Rectal smooth muscle tissue (tissue), 1 donor: ENCODE measurements around the gene PPARG.
"Not testable (repeated sequence)": the region's sequence is repeated elsewhere in the genome, so short reads cannot be mapped to it uniquely, and the experiment has no call there.

Source experiments
- H3K27ac ChIP-seq: one replicate; pipeline ENCODE4 v1.7.0; 2013; ENCODE audit warnings: low read depth, low read length, inconsistent platforms
- H3K27me3 ChIP-seq: one replicate; pipeline ENCODE4 v1.7.0; 2013; ENCODE audit warnings: low read length; ENCODE audit not compliant: control insufficient read depth, insufficient read depth
- H3K36me3 ChIP-seq: one replicate; pipeline ENCODE4 v1.7.0; 2013; ENCODE audit warnings: low read length; ENCODE audit not compliant: control insufficient read depth, insufficient read depth
- H3K4me1 ChIP-seq: one replicate; pipeline ENCODE4 v1.7.0; 2013; ENCODE audit warnings: low read length; ENCODE audit not compliant: control insufficient read depth, insufficient read depth
- H3K4me3 ChIP-seq: one replicate; pipeline ENCODE4 v1.7.0; 2013; ENCODE audit warnings: low read length
- H3K9ac ChIP-seq: one replicate; pipeline ENCODE4 v1.7.0; 2013; ENCODE audit warnings: low read length

PPARG gene

GRCh38 chr3:12266038-12266437 is 22.8 kb upstream of the PPARG start:
- H3K4me3 ChIP-seq: no peak overlapping the region
- H3K36me3 ChIP-seq: no peaks in the 10 kb centered on the region
- no peaks in the 10 kb centered on the region for H3K27me3 ChIP-seq
- H3K4me1 ChIP-seq: no peaks in the 10 kb centered on the region
- no peak overlapping the region for H3K27ac ChIP-seq
- H3K9ac ChIP-seq: no peak overlapping the region

GRCh38 chr3:12267376-12268030 is 21.4 kb upstream of the PPARG start:
- H3K4me3 ChIP-seq: no peak overlapping the region
- no peaks in the 10 kb centered on the region for H3K36me3 ChIP-seq
- no peak overlapping the region for H3K9ac ChIP-seq
- H3K27me3 ChIP-seq: no peaks in the 10 kb centered on the region
- no peaks in the 10 kb centered on the region for H3K4me1 ChIP-seq
- no peak overlapping the region for H3K27ac ChIP-seq

DNA sequence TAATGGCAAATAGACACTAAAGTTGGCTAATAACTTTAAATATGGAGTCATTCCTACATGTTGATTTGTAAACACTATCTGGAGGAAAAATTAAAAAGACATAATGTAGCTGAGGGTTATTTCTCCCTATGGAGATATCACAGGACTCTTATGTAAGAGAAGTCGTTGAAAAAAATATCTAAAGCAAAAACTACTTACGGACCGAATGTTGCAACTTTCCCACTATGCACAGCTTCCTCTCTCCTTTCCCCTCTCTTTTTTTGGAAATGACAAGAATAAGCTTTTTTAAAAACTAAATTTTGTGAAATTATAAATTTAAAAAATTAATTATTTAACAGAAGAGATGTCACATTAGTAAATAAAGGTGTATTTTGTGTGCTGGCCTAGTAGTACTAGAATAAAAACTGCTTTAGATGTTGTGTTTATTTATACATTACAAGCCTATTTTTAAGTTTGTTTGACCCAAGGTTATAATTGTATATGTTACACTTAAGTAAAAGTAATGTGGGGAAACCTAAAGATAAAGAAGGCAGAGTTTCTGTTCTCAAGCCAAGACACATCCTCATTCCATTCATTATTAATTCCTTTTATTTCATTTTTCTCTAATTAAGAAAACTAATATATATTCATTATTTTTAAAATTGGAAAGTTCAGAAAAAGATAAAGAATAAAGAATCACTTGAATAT is 20.7 kb upstream of the PPARG start:
- H3K4me1 ChIP-seq: no peaks in the 10 kb centered on the region
- no peak overlapping the region for H3K4me3 ChIP-seq
- no peaks in the 10 kb centered on the region for H3K27me3 ChIP-seq
- H3K36me3 ChIP-seq: no peaks in the 10 kb centered on the region
- no peak overlapping the region for H3K9ac ChIP-seq
- no peak overlapping the region for H3K27ac ChIP-seq

GRCh38 chr3:12270976-12271375 is 17.9 kb upstream of the PPARG start:
- Histone ChIP-seq H3K4me3 (no peak overlapping the region), H3K36me3 (no peaks in the 10 kb centered on the region), H3K4me1 (no peaks in the 10 kb centered on the region), H3K27ac (no peak overlapping the region), H3K9ac (no peak overlapping the region), H3K27me3 (no peaks in the 10 kb centered on the region)

DNA sequence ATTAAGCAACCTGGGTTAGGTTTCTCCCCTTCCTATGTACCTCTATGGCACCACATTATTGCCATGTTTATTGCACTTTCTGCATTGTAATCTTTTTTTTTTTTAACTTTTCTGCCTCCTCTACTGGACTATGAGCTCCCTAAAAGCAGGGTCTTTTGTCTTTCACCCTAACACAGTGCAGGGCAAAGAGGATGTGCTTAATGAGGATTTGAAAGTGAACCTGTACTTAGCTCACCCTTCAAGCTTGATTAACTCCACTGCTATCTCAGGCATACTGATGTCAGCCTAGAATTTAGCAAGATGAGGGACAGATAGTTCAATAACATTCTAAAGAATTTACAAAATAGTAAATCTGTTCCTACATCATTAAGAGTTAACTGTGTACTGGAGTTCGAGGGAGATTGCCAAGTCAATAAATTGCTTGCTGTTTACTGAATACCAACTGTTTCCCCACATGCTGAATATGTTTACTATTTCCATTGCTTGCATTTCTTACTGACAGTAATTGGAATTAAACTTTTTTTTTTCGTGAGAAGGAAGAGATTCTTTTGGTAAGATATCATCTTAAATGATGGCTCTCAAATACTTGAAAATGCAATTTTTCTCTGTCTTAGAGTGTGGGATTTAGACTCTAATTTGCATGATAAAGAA is 15.7 kb upstream of the PPARG start:
- Histone ChIP-seq H3K4me3 (no peak overlapping the region), H3K4me1 (no peaks in the 10 kb centered on the region), H3K27me3 (no peaks in the 10 kb centered on the region), H3K9ac (no peak overlapping the region), H3K27ac (no peak overlapping the region), H3K36me3 (no peaks in the 10 kb centered on the region)

- H3K27me3 ChIP-seq: no peaks in the 10 kb centered on the region
- no peak overlapping the region for H3K27ac ChIP-seq
- no peaks in the 10 kb centered on the region for H3K4me1 ChIP-seq
- H3K36me3 ChIP-seq: no peaks in the 10 kb centered on the region
- no peak overlapping the region for H3K9ac ChIP-seq
- no peak overlapping the region for H3K4me3 ChIP-seq
These were observed 12.8 kb upstream of the PPARG start for GRCh38 chr3:12275974-12276650.

DNA sequence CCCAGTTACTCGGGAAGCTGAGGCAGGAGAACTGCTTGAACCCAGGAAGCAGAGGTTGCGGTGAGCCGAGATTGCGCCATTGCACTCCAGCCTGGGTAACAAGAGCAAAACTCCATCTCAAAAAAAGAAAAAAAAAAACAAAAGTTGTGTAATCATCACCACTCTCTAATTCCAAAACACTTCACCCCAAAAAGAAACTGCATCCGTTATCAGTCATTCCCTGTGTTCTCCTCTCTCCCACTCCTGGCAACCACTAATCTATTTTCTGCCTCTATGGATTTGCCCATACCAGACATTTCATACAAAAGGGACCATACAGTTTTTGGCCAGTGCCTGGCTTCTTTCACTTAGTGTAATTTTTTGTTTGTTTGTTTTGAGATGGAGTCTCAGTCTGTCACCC is 12.0 kb upstream of the PPARG start:
- not testable (repeated sequence) for H3K9ac ChIP-seq, H3K4me3 ChIP-seq, H3K27ac ChIP-seq, H3K4me1 ChIP-seq, H3K36me3 ChIP-seq, H3K27me3 ChIP-seq

DNA sequence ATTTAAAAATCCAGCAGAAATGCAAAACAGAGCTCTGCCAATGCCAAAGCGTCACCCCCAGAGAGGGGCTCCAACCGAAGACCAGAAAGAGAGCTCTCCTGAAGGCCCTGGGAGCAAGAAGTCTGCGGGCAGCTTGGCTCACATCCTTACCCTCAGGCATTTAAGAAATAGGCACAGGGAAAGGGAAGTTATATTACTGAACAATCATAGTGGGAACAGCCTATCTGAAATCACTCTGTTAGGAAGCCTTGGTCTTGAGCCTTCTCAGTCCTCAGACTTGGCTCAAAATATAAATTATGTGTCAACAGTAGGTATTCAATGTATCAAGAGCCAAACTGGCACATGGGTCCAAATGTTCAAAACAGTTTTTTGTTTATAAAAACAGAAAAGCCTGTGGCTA is 10.3 kb upstream of the PPARG start:
- H3K27me3 ChIP-seq: no peaks in the 10 kb centered on the region

GRCh38 chr3:12279591-12280326 is 9.1 kb upstream of the PPARG start:
- no peak overlapping the region for H3K4me3 ChIP-seq
- no peak overlapping the region for H3K9ac ChIP-seq
- H3K4me1 ChIP-seq: no peaks in the 10 kb centered on the region
- H3K27me3 ChIP-seq: no peaks in the 10 kb centered on the region
- H3K27ac ChIP-seq: no peak overlapping the region
- H3K36me3 ChIP-seq: no peaks in the 10 kb centered on the region

More for the DNA sequence above, 10.3 kb upstream of the PPARG start:
- H3K27ac ChIP-seq: no peak overlapping the region
- no peak overlapping the region for H3K4me3 ChIP-seq
- no peak overlapping the region for H3K9ac ChIP-seq
- H3K36me3 ChIP-seq: no peaks in the 10 kb centered on the region
- H3K4me1 ChIP-seq: no peaks in the 10 kb centered on the region

GRCh38 chr3:12280357-12280806 is 8.5 kb upstream of the PPARG start:
- H3K4me3 ChIP-seq: no peak overlapping the region
- H3K36me3 ChIP-seq: no peaks in the 10 kb centered on the region
- no peak overlapping the region for H3K9ac ChIP-seq
- no peak overlapping the region for H3K27ac ChIP-seq
- H3K4me1 ChIP-seq: no peaks in the 10 kb centered on the region
- H3K27me3 ChIP-seq: no peaks in the 10 kb centered on the region

DNA sequence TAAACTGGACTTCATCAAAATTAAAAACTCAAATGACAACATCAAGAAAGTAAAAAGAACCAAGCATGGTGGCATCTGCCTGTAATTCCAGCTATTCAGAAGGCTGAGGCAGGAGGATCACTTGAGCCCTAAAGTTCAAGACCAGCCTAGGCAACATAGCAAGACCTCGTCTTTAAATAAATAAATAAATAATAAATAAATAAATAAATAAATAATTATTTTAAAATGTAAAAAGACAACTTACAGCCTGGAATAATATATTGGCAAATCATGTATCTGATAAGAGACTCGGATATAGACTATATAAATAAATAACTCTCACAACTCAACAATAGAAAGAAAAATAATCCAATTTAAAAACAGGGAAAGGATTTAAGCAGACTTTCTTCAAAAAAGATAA is 4.3 kb upstream of the PPARG start:
- Histone ChIP-seq H3K27ac (no peak overlapping the region), H3K36me3 (no peaks in the 10 kb centered on the region), H3K4me3 (no peak overlapping the region), H3K4me1 (no peaks in the 10 kb centered on the region), H3K9ac (no peak overlapping the region), H3K27me3 (peaks cover 4% of the 10 kb centered on the region)

GRCh38 chr3:12285003-12285555 is 3.8 kb upstream of the PPARG start:
- Histone ChIP-seq H3K4me1 (no peaks in the 10 kb centered on the region), H3K36me3 (no peaks in the 10 kb centered on the region), H3K9ac (no peak overlapping the region), H3K27me3 (peaks cover 4% of the 10 kb centered on the region), H3K4me3 (no peak overlapping the region), H3K27ac (no peak overlapping the region)
